ENCODE measurements around the gene ZNF365. TPM values are rescaled to one million over a fixed set of nuclear protein-coding genes. Genes with fewer than 3 reads are reported as not detected.
"Not testable (repeated sequence)": the region's sequence is repeated elsewhere in the genome, so short reads cannot be mapped to it uniquely, and the experiment has no call there.

ZNF365 gene
- total and polyA plus RNA-seq, 2 of the 8 experiments (the other 6 are each of a cell fraction or from before 2014, with no cell fraction given): 0.41 to 0.43 TPM

DNA sequence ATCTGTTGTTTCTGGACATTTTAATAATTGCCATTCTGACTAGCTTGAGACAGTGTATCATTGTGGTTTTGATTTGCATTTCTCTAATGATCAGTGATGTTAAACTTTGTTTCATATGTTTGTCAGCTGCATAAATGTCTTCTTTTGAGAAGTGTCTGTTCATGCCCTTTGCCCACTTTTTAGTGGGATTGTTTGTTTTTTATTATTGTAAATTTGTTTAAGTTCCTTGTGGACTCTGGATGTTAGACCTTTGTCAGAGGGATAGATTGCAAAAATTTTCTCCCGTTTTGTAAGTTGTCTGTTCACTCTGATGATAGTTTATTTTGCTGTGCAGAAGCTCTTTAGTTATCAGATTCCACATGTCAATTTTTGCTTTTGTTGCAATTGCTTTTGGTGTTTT, 36.8 kb downstream of the ZNF365 start:
- DNase-seq (ENCODE audit: low read depth in 1 of 2, low spot score in 2 of 2); H2BK12ac ChIP-seq (ENCODE audit: low read depth, low read length); H4K8ac ChIP-seq (ENCODE audit: extremely low read depth, insufficient read depth, low read length); H4K20me1 ChIP-seq (replicated peaks in 1 of 2; ENCODE audit: control insufficient read depth in 1 of 2, insufficient read depth in 2 of 2, low read length in 2 of 2); H3K27me3 ChIP-seq (replicated peaks in 1 of 4; ENCODE audit: control insufficient read depth in 3 of 4, extremely low read depth in 1 of 4, insufficient read depth in 3 of 4, low read length in 3 of 4); H3K4ac ChIP-seq (replicated peaks; ENCODE audit: insufficient read length, low read depth, low read length); H3K18ac ChIP-seq (ENCODE audit: extremely low read depth, low read length); H2BK120ac ChIP-seq (replicated peaks; ENCODE audit: low read depth, low read length); H3K23me2 ChIP-seq (ENCODE audit: low read depth, low read length); H2AFZ ChIP-seq (ENCODE audit: low read length); H3K9ac ChIP-seq (replicated peaks in 1 of 4; ENCODE audit: extremely low read depth in 1 of 4, low read depth in 3 of 4, low read length in 3 of 4); H3K36me3 ChIP-seq (ENCODE audit: control insufficient read depth in 2 of 4, insufficient read depth in 4 of 4, low read length in 3 of 4); H3K79me2 ChIP-seq (ENCODE audit: control insufficient read depth in 1 of 2, insufficient read depth in 2 of 2, low read length in 2 of 2); POLR2A ChIA-PET (ENCODE audit: partially characterized antibody); FAIRE-seq; H3K27ac ChIP-seq (ENCODE audit: low read depth, low read length); H4K91ac ChIP-seq (replicated peaks; ENCODE audit: insufficient read length, low read length); H2BK15ac ChIP-seq (ENCODE audit: low read length); H3K23ac ChIP-seq (ENCODE audit: insufficient read length); H3K56ac ChIP-seq (replicated peaks; ENCODE audit: insufficient read length, low read depth, low read length); H3K14ac ChIP-seq (ENCODE audit: insufficient read length); H2BK20ac ChIP-seq (ENCODE audit: low read length); H3K9me3 ChIP-seq (ENCODE audit: insufficient read depth in 2 of 2, low read depth in 1 of 2, low read length in 1 of 2); H3K4me2 ChIP-seq (ENCODE audit: insufficient read depth in 1 of 2, low read depth in 2 of 2, low read length in 2 of 2); H3K4me1 ChIP-seq (replicated peaks in 1 of 4; ENCODE audit: control insufficient read depth in 3 of 4, insufficient read depth in 4 of 4, low read length in 3 of 4); H2AK5ac ChIP-seq (ENCODE audit: low read depth, low read length); H2BK5ac ChIP-seq (ENCODE audit: low read depth, low read length); H4K5ac ChIP-seq (ENCODE audit: insufficient read length, low read depth, low read length); H3K4me3 ChIP-seq (ENCODE audit: extremely low read depth in 1 of 4, insufficient read depth in 2 of 4, low read depth in 3 of 4, low read length in 4 of 4); H3K79me1 ChIP-seq (ENCODE audit: low read depth, low read length): not testable (repeated sequence)
- 92% methylated on average over 1 of the region's 1 CpG; no CpG with 5 or more reads in 1 of the 2 experiments for WGBS, 2 experiments (ENCODE audit: extremely low coverage in 1 of 2, insufficient coverage in 1 of 2, insufficient read length in 1 of 2, insufficient replicate concordance in 2 of 2, low coverage in 1 of 2, low lambda C conversion rate in 2 of 2, missing lambda C conversion rate in 1 of 2)
- CTCF ChIA-PET (ENCODE audit: partially characterized antibody): interaction anchor here (0.7 kb wide), 1 partner anchor 145 kb away, joined by 3 read pairs; no protein-coding TSS in a partner anchor

Measured in H1 (cell line).